ENCODE data around the gene TMPRSS11F. TPM values are rescaled to one million over a fixed set of nuclear protein-coding genes. Genes with fewer than 3 reads are reported as not detected.

Gene TMPRSS11F
- total RNA-seq, 1 donor: not detected

DNA sequence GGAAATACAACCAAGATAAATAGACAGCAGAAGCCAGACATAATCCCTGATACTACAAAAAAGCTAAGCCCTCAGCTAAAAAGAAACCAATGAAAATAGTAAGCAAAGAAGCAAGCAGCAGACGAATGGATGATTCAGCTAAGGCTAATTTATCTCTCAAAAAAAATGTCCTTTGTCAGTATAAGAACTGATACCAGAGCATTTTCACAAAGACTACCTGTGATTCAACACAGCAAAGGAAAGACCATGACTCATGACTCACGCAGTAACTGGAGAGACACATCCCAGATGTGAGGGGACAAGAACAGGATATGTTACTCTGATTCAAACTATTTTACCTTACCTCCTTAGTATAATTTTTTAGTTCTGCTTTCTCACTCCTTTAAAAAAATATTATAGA is 22.7 kb upstream of the TMPRSS11F start:
- Histone ChIP-seq H2AFZ (ENCODE audit: low read length) (no peak overlapping the region), H3K9me3 (ENCODE audit: low read depth, low read length) (no peaks in the 10 kb centered on the region), H3K4me2 (ENCODE audit: insufficient read depth, low read length) (no peak overlapping the region), H3K36me3 (ENCODE audit: insufficient read depth, low read length) (no peaks in the 10 kb centered on the region), H3K4me3 (ENCODE audit: insufficient read depth, low read length) (no peak overlapping the region), H4K20me1 (ENCODE audit: insufficient read depth, low read length) (no peaks in the 10 kb centered on the region), H3K27me3 (ENCODE audit: insufficient read depth, low read length) (no peaks in the 10 kb centered on the region), H3K79me2 (ENCODE audit: insufficient read depth, low read length) (no peaks in the 10 kb centered on the region), H3K4me1 (ENCODE audit: insufficient read depth, low read length) (no peaks in the 10 kb centered on the region), H3K27ac (ENCODE audit: low read depth, low read length) (no peak overlapping the region)
- TF ChIP-seq, protein P1, sequence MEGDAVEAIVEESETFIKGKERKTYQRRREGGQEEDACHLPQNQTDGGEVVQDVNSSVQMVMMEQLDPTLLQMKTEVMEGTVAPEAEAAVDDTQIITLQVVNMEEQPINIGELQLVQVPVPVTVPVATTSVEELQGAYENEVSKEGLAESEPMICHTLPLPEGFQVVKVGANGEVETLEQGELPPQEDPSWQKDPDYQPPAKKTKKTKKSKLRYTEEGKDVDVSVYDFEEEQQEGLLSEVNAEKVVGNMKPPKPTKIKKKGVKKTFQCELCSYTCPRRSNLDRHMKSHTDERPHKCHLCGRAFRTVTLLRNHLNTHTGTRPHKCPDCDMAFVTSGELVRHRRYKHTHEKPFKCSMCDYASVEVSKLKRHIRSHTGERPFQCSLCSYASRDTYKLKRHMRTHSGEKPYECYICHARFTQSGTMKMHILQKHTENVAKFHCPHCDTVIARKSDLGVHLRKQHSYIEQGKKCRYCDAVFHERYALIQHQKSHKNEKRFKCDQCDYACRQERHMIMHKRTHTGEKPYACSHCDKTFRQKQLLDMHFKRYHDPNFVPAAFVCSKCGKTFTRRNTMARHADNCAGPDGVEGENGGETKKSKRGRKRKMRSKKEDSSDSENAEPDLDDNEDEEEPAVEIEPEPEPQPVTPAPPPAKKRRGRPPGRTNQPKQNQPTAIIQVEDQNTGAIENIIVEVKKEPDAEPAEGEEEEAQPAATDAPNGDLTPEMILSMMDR (IDR thresholded peaks at IDR 0.05; ENCODE audit: extremely low read depth, low read depth, low read length): no peak
- DNase-seq (ENCODE audit: insufficient read length, low spot score, missing footprints): no peak

DNA sequence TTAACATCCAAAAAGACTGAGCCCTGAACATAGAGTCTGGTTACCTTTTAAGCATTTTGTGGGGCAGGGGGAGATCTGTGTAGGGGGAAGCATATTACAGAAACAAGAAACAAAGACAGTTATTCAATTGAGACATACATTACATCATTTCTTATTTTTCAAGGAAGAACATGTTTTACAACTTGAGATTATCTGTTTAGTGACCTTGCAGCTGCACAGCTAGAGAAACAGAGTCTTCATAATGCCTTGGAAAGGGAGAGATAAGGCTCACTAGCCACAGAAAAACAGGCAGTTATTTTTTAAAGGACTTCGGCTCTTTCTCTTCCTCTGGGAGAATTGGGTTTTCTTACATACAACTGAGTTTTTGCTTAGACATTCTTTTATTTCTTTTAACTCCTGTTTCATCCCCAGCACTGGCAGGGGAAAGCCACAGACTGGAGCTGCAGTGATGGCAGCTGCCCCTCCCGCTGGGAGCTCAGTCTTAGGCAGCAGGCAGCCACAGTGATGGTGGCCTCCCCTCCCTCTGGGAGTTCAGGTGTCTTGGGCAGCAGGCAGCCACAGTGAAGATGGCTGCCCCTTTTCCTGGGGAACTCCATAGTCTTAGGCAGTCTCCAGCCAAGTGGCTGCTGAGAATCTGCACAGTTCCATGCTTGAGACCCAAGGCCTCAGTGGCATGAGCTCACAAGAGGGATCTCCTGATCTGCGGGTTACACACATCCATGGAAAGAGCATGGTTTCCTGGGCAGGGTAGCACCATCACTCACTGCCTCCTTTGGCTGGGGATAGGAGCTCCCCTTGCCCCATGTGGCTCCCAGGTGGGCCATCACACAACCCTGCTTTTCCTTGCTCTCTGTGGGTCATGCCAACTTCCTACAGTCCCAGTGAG is 19.4 kb upstream of the TMPRSS11F start:
- no peaks in the 10 kb centered on the region for H4K20me1 ChIP-seq (ENCODE audit: insufficient read depth, low read length)
- no peak overlapping the region for H3K4me2 ChIP-seq (ENCODE audit: insufficient read depth, low read length)
- H3K79me2 ChIP-seq (ENCODE audit: insufficient read depth, low read length): no peaks in the 10 kb centered on the region
- H3K4me1 ChIP-seq (ENCODE audit: insufficient read depth, low read length): no peaks in the 10 kb centered on the region
- no peak for DNase-seq (ENCODE audit: insufficient read length, low spot score, missing footprints)
- H3K27ac ChIP-seq (ENCODE audit: low read depth, low read length): no peak overlapping the region
- H3K9me3 ChIP-seq (ENCODE audit: low read depth, low read length): no peaks in the 10 kb centered on the region
- no peak overlapping the region for H3K4me3 ChIP-seq (ENCODE audit: insufficient read depth, low read length)
- no peak overlapping the region for H2AFZ ChIP-seq (ENCODE audit: low read length)
- TF ChIP-seq, protein P1 (IDR thresholded peaks at IDR 0.05; ENCODE audit: extremely low read depth, low read depth, low read length): no peak
- H3K27me3 ChIP-seq (ENCODE audit: insufficient read depth, low read length): no peaks in the 10 kb centered on the region
- no peaks in the 10 kb centered on the region for H3K36me3 ChIP-seq (ENCODE audit: insufficient read depth, low read length)

DNA sequence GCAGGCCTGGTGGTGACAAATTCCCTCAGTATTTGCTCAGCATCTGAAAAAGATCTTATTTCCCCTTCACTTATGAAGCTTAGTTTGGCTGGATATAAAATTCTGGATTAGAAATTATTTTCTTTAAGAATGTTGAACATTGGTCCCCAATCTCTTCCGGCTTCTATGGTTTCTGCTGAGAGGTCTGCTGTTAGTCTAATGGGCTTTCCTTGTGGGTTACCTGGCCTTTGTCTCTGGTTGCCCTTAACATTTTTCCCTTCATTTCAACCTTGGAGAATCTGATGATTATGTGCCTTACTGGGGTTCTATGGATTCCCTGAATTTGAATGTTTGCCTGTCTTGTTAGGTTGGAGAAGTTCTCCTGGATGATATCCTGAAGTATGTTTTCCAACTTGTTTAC is 17.4 kb upstream of the TMPRSS11F start:
- TF ChIP-seq, protein P1 (IDR thresholded peaks at IDR 0.05; ENCODE audit: extremely low read depth, low read depth, low read length): no peak
- no peak overlapping the region for H3K4me3 ChIP-seq (ENCODE audit: insufficient read depth, low read length)
- no peaks in the 10 kb centered on the region for H3K36me3 ChIP-seq (ENCODE audit: insufficient read depth, low read length)
- no peak overlapping the region for H2AFZ ChIP-seq (ENCODE audit: low read length)
- H3K4me1 ChIP-seq (ENCODE audit: insufficient read depth, low read length): no peaks in the 10 kb centered on the region
- no peak overlapping the region for H3K4me2 ChIP-seq (ENCODE audit: insufficient read depth, low read length)
- no peaks in the 10 kb centered on the region for H4K20me1 ChIP-seq (ENCODE audit: insufficient read depth, low read length)
- no peaks in the 10 kb centered on the region for H3K79me2 ChIP-seq (ENCODE audit: insufficient read depth, low read length)
- H3K9me3 ChIP-seq (ENCODE audit: low read depth, low read length): no peaks in the 10 kb centered on the region
- DNase-seq (ENCODE audit: insufficient read length, low spot score, missing footprints): no peak
- no peak overlapping the region for H3K27ac ChIP-seq (ENCODE audit: low read depth, low read length)
- H3K27me3 ChIP-seq (ENCODE audit: insufficient read depth, low read length): no peaks in the 10 kb centered on the region

DNA sequence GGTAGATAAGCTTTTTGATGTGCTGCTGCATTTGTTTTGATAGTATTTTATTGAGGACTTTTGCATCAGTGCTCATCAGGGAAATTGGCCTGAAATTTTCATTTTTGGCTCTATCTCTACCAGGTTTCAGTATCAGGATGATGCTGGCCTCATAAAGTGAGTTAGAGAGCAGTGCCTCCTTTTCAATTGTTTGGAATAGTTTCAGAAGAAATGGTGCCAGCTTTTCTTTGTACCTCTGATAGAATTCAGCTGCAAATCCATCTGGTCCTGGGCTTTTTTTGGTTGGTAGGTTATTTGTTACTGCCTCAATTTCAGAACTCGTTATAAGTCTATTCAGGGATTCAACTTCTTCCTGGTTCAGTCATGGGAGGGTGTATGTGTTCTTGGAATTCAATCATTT is 15.6 kb upstream of the TMPRSS11F start:
- Histone ChIP-seq H3K4me2 (ENCODE audit: insufficient read depth, low read length) (no peak overlapping the region), H3K79me2 (ENCODE audit: insufficient read depth, low read length) (no peaks in the 10 kb centered on the region), H4K20me1 (ENCODE audit: insufficient read depth, low read length) (no peaks in the 10 kb centered on the region), H3K27ac (ENCODE audit: low read depth, low read length) (no peak overlapping the region), H2AFZ (ENCODE audit: low read length) (no peak overlapping the region), H3K4me1 (ENCODE audit: insufficient read depth, low read length) (no peaks in the 10 kb centered on the region), H3K9me3 (ENCODE audit: low read depth, low read length) (no peaks in the 10 kb centered on the region), H3K36me3 (ENCODE audit: insufficient read depth, low read length) (no peaks in the 10 kb centered on the region), H3K27me3 (ENCODE audit: insufficient read depth, low read length) (no peaks in the 10 kb centered on the region), H3K4me3 (ENCODE audit: insufficient read depth, low read length) (no peak overlapping the region)
- no peak for DNase-seq (ENCODE audit: insufficient read length, low spot score, missing footprints)
- TF ChIP-seq, protein P1 (IDR thresholded peaks at IDR 0.05; ENCODE audit: extremely low read depth, low read depth, low read length): no peak
